ENCODE results near the gene MELTF. TPM values are rescaled to one million over a fixed set of nuclear protein-coding genes. Genes with fewer than 3 reads are reported as not detected.
A peak's percentile ranks its signal among the peaks of the same experiment; 100 is the strongest.

Gene MELTF
- total and polyA plus RNA-seq, 9 of the 15 experiments (the other 6 are each of a cell fraction or from before 2014, with no cell fraction given), result 0.35 to 10.5 (median 4.5) TPM

GRCh38 chr3:196968233-196969133 lies 61.1 kb downstream of the MELTF start, which contains the start of gene PIGZ (continued):
- TF ChIP-seq SAP30 (IDR thresholded peaks at IDR 0.05; ENCODE audit: borderline replicate concordance, insufficient read depth, low read depth, low read length, poor library complexity, severe bottlenecking) (peak; percentile 18), MAZ (CRISPR knock-in tag; conservative IDR thresholded peaks at IDR 0.05 in 1 of 2, IDR thresholded peaks at IDR 0.05 in 1 of 2) (peak in 1 of 2 experiments; percentile 1; a peak in 1 of 4 replicates), PCBP2 (IDR thresholded peaks at IDR 0.05; ENCODE audit: low read depth, low read length, poor library complexity, severe bottlenecking) (no peak), SRSF7 (optimal IDR thresholded peaks at IDR 0.05; ENCODE audit: low read depth, low read length) (no peak), FOXO4 (CRISPR knock-in tag; IDR thresholded peaks at IDR 0.05) (no peak), RBM14 (IDR thresholded peaks at IDR 0.05; ENCODE audit: borderline replicate concordance, insufficient read depth, low read depth, low read length) (no peak), HSF4 (CRISPR knock-in tag; IDR thresholded peaks at IDR 0.05; ENCODE audit: borderline replicate concordance) (no peak), HOXB6 (CRISPR knock-in tag; IDR thresholded peaks at IDR 0.05; ENCODE audit: borderline replicate concordance) (no peak), HDAC8 (tag; IDR thresholded peaks at IDR 0.05) (no peak), PHF8 (IDR thresholded peaks at IDR 0.05; ENCODE audit: borderline replicate concordance, low read length) (peak; percentile 71; the same call in 1 of the 2 replicates), E2F6 (IDR thresholded peaks at IDR 0.05; ENCODE audit: borderline replicate concordance in 1 of 2, extremely low read depth in 1 of 2, insufficient read depth in 1 of 2, insufficient read length in 1 of 2, low read depth in 1 of 2, low read length in 1 of 2, poor library complexity in 1 of 2, severe bottlenecking in 1 of 2) (peak; percentile 35 to 80), KLF1 (tag; IDR thresholded peaks at IDR 0.05) (no peak)
- TF ChIP-seq, protein P1, sequence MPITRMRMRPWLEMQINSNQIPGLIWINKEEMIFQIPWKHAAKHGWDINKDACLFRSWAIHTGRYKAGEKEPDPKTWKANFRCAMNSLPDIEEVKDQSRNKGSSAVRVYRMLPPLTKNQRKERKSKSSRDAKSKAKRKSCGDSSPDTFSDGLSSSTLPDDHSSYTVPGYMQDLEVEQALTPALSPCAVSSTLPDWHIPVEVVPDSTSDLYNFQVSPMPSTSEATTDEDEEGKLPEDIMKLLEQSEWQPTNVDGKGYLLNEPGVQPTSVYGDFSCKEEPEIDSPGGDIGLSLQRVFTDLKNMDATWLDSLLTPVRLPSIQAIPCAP (CRISPR knock-in tag; IDR thresholded peaks at IDR 0.05; ENCODE audit: borderline replicate concordance), result no peak
- TF ChIP-seq, protein P2, sequence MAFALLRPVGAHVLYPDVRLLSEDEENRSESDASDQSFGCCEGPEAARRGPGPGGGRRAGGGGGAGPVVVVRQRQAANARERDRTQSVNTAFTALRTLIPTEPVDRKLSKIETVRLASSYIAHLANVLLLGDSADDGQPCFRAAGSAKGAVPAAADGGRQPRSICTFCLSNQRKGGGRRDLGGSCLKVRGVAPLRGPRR (CRISPR knock-in tag; IDR thresholded peaks at IDR 0.05), result no peak
- TF ChIP-seq, protein P3, sequence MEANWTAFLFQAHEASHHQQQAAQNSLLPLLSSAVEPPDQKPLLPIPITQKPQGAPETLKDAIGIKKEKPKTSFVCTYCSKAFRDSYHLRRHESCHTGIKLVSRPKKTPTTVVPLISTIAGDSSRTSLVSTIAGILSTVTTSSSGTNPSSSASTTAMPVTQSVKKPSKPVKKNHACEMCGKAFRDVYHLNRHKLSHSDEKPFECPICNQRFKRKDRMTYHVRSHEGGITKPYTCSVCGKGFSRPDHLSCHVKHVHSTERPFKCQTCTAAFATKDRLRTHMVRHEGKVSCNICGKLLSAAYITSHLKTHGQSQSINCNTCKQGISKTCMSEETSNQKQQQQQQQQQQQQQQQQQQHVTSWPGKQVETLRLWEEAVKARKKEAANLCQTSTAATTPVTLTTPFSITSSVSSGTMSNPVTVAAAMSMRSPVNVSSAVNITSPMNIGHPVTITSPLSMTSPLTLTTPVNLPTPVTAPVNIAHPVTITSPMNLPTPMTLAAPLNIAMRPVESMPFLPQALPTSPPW (CRISPR knock-in tag; IDR thresholded peaks at IDR 0.05), result peak; percentile 74
- TF ChIP-seq, protein P4, sequence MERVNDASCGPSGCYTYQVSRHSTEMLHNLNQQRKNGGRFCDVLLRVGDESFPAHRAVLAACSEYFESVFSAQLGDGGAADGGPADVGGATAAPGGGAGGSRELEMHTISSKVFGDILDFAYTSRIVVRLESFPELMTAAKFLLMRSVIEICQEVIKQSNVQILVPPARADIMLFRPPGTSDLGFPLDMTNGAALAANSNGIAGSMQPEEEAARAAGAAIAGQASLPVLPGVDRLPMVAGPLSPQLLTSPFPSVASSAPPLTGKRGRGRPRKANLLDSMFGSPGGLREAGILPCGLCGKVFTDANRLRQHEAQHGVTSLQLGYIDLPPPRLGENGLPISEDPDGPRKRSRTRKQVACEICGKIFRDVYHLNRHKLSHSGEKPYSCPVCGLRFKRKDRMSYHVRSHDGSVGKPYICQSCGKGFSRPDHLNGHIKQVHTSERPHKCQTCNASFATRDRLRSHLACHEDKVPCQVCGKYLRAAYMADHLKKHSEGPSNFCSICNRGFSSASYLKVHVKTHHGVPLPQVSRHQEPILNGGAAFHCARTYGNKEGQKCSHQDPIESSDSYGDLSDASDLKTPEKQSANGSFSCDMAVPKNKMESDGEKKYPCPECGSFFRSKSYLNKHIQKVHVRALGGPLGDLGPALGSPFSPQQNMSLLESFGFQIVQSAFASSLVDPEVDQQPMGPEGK (CRISPR knock-in tag; IDR thresholded peaks at IDR 0.05; ENCODE audit: borderline replicate concordance), result no peak

Data from K562 (cell line).